Measurements from ENCODE around the gene CD8A. TPM values are rescaled to one million over a fixed set of nuclear protein-coding genes. Genes with fewer than 3 reads are reported as not detected.

Gene CD8A
- total and polyA plus RNA-seq, 2 donors (not counting 1 experiment from before 2014, with no cell fraction given) = not detected

DNA sequence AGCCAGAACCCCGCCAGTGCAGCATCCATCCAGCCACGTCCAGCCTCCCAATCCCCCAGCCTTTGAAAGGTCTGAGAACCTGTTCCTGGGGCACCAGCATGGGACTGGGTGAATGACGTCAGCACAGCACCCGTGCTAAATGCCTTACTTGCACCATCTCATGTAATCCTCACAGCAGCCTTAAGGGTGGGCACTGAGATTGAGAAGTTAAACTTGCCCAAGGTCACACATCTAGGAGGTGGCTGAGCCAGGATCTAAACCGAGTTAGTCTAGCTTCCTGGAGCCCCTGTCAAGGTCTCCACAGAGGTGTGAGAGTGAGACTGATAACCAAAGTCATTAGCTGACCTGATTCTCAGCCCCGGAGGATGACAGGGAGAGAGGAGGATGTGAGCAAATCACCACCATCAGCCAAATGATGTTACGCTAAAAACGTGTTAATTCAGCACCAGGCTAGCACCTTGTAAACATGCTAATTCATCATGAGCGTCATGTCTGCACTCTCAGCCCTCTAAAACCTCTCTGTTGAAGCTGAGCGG lies 4.6 kb downstream of the CD8A start:
- H3K79me2 ChIP-seq (ENCODE audit: control insufficient read depth, insufficient read depth, low read length) = no peaks in the 10 kb centered on the region
- H3K9me3 ChIP-seq (ENCODE audit: control insufficient read depth, insufficient read depth, low read depth, low read length) = no peaks in the 10 kb centered on the region
- DNase-seq (ENCODE audit: low read depth in 2 of 2) = no peak
- peaks cover 30% of the 10 kb centered on the region for H3K27me3 ChIP-seq (ENCODE audit: control insufficient read depth, insufficient read depth, low read length)
- H2AFZ ChIP-seq (ENCODE audit: low read length) = no peak overlapping the region
- no peak overlapping the region for H3K4me3 ChIP-seq (replicated peaks in 1 of 4; ENCODE audit: control extremely low read depth in 1 of 4, insufficient read depth in 1 of 4, low read depth in 3 of 4, low read length in 4 of 4)
- H3K9ac ChIP-seq (ENCODE audit: insufficient read depth, low read length) = no peak overlapping the region
- H3K4me1 ChIP-seq (ENCODE audit: control insufficient read depth, extremely low read depth, insufficient read depth, low read length) = no peaks in the 10 kb centered on the region
- H3K27ac ChIP-seq (ENCODE audit: insufficient read depth, low read length) = no peak overlapping the region
- TF ChIP-seq EZH2 (IDR thresholded peaks at IDR 0.05; ENCODE audit: low read length, missing control alignments) = no peak
- TF ChIP-seq, protein P1, sequence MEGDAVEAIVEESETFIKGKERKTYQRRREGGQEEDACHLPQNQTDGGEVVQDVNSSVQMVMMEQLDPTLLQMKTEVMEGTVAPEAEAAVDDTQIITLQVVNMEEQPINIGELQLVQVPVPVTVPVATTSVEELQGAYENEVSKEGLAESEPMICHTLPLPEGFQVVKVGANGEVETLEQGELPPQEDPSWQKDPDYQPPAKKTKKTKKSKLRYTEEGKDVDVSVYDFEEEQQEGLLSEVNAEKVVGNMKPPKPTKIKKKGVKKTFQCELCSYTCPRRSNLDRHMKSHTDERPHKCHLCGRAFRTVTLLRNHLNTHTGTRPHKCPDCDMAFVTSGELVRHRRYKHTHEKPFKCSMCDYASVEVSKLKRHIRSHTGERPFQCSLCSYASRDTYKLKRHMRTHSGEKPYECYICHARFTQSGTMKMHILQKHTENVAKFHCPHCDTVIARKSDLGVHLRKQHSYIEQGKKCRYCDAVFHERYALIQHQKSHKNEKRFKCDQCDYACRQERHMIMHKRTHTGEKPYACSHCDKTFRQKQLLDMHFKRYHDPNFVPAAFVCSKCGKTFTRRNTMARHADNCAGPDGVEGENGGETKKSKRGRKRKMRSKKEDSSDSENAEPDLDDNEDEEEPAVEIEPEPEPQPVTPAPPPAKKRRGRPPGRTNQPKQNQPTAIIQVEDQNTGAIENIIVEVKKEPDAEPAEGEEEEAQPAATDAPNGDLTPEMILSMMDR (conservative IDR thresholded peaks at IDR 0.05 in 1 of 2, IDR thresholded peaks at IDR 0.05 in 1 of 2; ENCODE audit: low read depth in 1 of 2, low read length in 2 of 2) = no peak
- no peaks in the 10 kb centered on the region for H3K36me3 ChIP-seq (ENCODE audit: control insufficient read depth, insufficient read depth, low read length)
- no peak overlapping the region for H3K4me2 ChIP-seq (ENCODE audit: extremely low read depth, insufficient read depth, low read length)
- no peaks in the 10 kb centered on the region for H4K20me1 ChIP-seq (ENCODE audit: control insufficient read depth, extremely low read depth, insufficient read depth, low read length)

DNA sequence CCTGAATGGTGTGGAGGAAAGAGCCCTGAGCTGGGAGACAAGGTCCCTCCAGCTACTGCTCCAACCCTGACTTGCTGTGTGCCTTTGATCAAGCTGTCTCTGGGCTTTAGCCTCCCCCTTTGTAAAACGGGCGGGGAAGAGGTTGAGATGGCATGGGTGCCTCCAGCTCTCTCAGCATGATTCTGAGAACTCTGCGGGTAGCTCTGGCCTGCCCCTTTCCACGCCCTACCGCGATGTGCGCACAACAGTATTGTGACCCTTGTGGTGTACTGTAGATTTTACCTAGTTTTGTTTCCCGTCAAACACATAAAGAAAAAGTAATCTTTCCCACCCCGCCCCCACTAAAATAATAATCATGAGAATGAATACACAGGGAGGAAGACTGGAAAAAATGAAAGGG lies 5.3 kb downstream of the CD8A start:
- no peak for TF ChIP-seq EZH2 (IDR thresholded peaks at IDR 0.05; ENCODE audit: low read length, missing control alignments)
- TF ChIP-seq, protein P1 (conservative IDR thresholded peaks at IDR 0.05 in 1 of 2, IDR thresholded peaks at IDR 0.05 in 1 of 2; ENCODE audit: low read depth in 1 of 2, low read length in 2 of 2) = no peak
- no peak for DNase-seq (ENCODE audit: low read depth in 2 of 2)

DNA sequence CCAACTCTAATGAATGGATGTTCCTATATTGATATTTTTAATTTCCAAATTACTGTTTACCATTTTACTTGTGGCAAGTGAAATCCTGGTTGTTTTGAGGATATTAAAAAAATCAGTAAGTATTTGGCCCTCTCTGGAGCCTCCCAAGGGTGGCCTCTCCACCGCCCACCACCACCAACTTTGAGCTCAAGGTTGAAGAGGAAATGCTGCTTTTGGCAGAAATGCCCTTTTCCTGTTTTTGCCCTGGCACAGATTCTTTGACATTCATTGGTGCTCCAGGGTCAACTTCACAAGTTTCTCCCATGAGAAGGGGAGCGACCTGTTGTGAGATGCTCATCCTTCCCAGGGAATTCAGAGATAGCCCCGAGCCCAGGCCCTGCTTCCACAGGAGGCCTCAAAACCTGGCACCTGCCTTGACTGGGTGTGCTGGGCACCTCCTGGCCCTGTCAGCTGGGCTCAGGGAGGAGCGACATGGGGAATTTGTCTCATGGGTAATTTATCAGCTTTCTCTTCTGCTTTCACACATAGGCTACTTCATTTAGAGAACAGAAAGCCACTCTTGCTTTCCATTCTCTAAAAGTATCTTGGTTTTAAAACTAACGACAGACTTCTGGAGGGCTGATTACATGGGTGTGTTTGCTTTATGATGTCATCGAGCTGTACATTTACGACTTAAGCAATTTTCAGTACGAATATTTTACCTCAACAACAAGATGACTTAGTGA lies 6.9 kb downstream of the CD8A start:
- Histone ChIP-seq H3K79me2 (ENCODE audit: control insufficient read depth, insufficient read depth, low read length) (no peaks in the 10 kb centered on the region), H3K9me3 (ENCODE audit: control insufficient read depth, insufficient read depth, low read depth, low read length) (no peaks in the 10 kb centered on the region), H4K20me1 (ENCODE audit: control insufficient read depth, extremely low read depth, insufficient read depth, low read length) (no peaks in the 10 kb centered on the region), H2AFZ (ENCODE audit: low read length) (no peak overlapping the region), H3K4me3 (replicated peaks in 1 of 4; ENCODE audit: control extremely low read depth in 1 of 4, insufficient read depth in 1 of 4, low read depth in 3 of 4, low read length in 4 of 4) (no peak overlapping the region), H3K27me3 (ENCODE audit: control insufficient read depth, insufficient read depth, low read length) (peaks cover 12% of the 10 kb centered on the region), H3K4me2 (ENCODE audit: extremely low read depth, insufficient read depth, low read length) (no peak overlapping the region), H3K4me1 (ENCODE audit: control insufficient read depth, extremely low read depth, insufficient read depth, low read length) (no peaks in the 10 kb centered on the region), H3K36me3 (ENCODE audit: control insufficient read depth, insufficient read depth, low read length) (no peaks in the 10 kb centered on the region), H3K9ac (ENCODE audit: insufficient read depth, low read length) (no peak overlapping the region), H3K27ac (ENCODE audit: insufficient read depth, low read length) (no peak overlapping the region)
- no peak for DNase-seq (ENCODE audit: low read depth in 2 of 2)
- no peak for TF ChIP-seq EZH2 (IDR thresholded peaks at IDR 0.05; ENCODE audit: low read length, missing control alignments)
- TF ChIP-seq, protein P1 (conservative IDR thresholded peaks at IDR 0.05 in 1 of 2, IDR thresholded peaks at IDR 0.05 in 1 of 2; ENCODE audit: low read depth in 1 of 2, low read length in 2 of 2) = no peak

More for the DNA sequence above, 5.3 kb downstream of the CD8A start:
- no peak overlapping the region for H3K4me3 ChIP-seq (replicated peaks in 1 of 4; ENCODE audit: control extremely low read depth in 1 of 4, insufficient read depth in 1 of 4, low read depth in 3 of 4, low read length in 4 of 4)
- H3K27ac ChIP-seq (ENCODE audit: insufficient read depth, low read length) = no peak overlapping the region
- H3K27me3 ChIP-seq (ENCODE audit: control insufficient read depth, insufficient read depth, low read length) = peaks cover 25% of the 10 kb centered on the region
- H3K4me1 ChIP-seq (ENCODE audit: control insufficient read depth, extremely low read depth, insufficient read depth, low read length) = no peaks in the 10 kb centered on the region
- no peaks in the 10 kb centered on the region for H4K20me1 ChIP-seq (ENCODE audit: control insufficient read depth, extremely low read depth, insufficient read depth, low read length)
- H3K9ac ChIP-seq (ENCODE audit: insufficient read depth, low read length) = no peak overlapping the region
- no peaks in the 10 kb centered on the region for H3K79me2 ChIP-seq (ENCODE audit: control insufficient read depth, insufficient read depth, low read length)
- H3K36me3 ChIP-seq (ENCODE audit: control insufficient read depth, insufficient read depth, low read length) = no peaks in the 10 kb centered on the region
- no peaks in the 10 kb centered on the region for H3K9me3 ChIP-seq (ENCODE audit: control insufficient read depth, insufficient read depth, low read depth, low read length)
- H3K4me2 ChIP-seq (ENCODE audit: extremely low read depth, insufficient read depth, low read length) = no peak overlapping the region
- no peak overlapping the region for H2AFZ ChIP-seq (ENCODE audit: low read length)
